HG03135 (cell line): ENCODE results near the gene CHST15.
"Not testable (repeated sequence)": the region's sequence is repeated elsewhere in the genome, so short reads cannot be mapped to it uniquely, and the experiment has no call there.

ENCODE experiments used
- ATAC-seq: cut with Tn5 transposase; IDR thresholded peaks from one replicate; pipeline ENCODE4 v1.9.1; 2021; ENCODE audit warnings: mild to moderate bottlenecking, moderate library complexity; ENCODE audit not compliant: unreplicated experiment

The CHST15 gene

DNA sequence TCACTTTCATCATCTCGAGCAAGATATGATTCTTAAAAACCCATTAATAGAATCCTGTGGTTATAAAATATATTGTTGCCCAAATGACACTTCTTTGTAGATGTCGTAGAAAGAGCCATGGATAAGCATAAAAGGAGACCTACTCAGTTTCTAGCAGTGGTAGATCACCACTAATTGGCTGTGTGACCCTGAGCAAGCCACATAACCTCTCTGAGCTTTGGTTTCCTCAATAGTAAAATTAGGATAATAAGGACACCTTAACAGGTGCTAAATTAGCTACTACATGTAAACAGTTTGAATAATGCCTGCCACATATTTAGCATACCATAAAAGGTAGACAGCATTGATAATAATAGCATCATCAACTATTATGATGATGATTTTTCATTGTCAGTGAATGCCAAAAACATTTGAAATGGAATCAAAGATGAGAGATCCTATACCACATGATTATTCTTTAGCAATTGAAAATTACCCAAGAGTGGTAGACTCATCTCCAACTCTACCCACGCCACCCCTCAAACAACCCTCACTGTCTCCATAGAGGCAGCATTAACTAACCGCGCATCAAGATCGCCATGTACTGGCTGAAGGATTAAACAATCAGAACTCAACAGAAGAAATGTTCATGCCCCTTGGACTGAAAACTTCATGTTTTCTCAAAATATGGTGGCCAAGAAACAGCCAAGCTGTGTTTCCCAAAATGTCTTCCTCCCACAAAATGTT is 45.8 kb downstream of the CHST15 start:
- ATAC-seq, result no peak

DNA sequence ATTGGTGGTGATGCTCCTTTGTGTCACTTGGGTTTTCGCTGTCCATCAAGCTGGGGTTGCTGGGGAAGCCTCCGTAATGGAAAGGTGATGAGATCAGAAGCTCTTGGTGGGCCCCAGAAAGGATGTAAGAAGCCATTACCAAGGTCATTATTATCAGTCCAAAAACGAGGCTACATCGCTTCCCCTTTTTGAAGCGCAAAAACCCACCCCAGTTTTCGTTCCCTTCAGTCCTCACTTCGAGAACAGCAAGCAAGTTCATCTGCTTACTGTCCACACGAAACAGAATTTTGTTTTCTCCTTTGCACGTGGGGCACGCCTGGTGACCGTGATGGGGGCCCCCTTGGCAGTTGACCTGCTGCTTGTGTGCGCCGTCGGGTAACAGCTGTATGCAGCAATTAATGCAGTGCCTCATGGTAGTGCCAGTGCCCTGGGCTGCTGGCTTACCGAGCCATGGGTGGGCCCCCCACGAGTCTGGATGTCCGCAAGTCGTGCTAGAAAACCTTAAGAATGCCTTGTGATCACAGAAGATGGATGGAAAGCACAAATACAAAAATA is 47.5 kb downstream of the CHST15 start:
- no peak for ATAC-seq

DNA sequence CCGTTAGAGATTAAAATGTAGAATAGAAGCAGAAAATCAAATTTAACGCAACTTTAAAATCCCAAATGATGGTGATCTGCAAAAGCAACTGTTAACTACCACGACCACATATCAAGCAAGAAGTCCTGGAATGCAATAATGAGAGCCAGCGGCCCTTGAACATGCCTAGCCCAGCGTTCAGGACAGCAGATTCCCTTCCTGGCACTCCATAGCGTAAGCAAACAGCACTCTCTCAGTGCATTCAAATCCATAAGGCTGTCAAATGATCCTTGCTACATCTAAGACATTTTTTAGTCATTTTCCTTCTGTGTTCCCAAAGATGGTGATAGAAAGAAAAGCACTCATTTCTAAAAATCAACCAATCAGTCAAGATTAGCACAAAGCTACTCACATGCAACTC is 48.1 kb downstream of the CHST15 start:
- ATAC-seq, result no peak

DNA sequence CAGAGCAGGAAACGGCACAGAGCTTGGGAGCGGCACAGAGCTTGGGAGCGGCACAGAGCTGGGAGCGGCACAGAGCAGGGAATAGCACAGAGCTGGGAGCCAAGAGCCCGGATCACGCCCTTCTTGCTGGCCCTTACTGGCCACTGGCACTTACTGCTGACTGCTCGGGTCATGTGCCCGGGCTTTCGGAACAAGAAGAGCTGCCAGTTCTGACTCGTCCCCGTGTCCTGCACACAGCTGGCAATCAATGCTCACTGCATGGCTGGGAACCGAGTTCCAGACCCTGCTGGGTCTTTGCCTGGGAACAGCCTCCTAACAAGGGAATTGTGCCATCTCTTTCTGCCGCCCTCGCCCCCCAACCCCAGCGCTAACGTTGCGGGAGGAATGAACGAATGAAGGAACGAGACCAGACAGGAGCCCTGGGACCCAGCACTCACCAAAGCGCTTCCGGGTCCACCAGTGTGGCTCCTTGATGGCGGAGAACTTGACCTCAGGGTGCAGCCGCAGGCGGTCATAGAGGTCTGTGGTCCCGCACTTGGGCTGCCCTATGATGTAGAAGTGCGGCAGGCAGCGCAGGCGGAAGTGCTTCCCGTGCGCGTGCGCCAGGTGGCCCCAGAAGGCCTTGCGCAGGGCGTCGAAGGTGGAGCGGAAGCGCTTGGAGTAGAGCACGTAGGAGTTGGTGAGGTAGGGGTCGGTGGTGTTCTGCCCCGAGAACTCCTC is 49.1 kb downstream of the CHST15 start:
- no peak for ATAC-seq

DNA sequence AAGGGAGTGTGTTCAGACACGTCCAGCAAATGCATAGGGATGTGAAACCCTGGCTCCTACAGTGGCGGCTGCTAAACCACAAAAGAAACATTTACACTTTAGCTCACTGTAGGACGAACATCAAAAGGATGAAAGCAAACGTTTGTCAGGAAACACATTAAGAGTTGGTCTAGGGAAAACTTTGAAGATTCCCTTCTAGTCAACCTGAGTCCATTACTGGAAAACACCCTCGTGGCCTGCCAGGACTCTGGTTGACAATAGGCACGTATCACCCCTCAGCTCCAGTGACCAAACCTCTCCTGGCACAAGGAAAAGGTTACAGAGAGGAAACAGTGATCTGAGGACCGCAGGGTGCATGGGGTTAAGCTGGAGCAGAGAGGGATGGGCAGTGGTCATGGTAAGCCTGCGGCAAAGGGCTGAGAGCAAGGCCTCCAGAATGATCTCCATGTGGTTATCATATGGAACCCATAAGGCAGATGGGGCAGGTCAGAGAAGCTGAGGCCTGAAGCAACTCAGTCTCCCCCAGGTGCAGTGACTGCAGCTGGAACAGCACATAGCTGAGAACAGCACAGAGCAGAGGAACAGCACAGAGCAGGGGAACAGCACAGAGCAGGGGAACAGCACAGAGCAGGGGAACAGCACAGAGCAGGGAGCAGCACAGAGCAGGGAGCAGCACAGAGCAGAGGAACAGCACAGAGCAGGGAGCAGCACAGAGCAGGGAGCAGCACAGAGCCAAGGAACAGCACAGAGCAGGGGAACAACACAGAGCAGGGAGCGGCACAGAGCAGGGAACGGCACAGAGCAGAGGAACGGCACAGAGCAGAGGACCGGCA is 49.9 kb downstream of the CHST15 start:
- no peak for ATAC-seq

DNA sequence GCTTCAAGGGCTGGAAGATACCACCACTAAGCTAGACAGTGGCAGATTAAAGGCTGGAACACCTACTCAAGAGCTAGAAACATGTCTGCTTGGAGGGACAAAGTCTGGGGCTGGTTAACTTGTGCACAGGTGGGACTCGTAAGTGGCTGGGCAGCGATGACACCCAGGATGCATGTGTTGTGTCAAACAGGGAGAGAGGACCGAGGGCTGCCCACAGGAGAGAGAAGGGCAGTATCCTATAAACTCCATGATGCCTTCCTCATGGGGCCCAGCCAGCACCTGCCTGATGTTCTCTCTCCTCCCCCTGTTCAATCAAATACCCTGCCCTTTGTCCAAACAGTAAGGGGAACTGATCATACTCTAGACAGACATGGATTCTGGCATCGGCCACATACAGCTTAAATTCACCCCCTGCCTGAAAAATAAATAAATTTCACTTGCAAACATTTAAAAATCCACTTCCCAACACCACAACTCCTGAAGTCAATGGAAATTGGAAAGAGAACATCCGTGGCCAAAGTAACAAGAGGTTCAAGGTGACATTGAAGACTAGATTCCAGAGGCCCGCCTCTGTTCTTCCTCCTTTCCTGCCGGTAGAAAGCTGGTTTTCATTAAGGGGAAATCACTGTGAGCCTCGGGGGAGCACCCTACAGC is 50.6 kb downstream of the CHST15 start:
- no peak for ATAC-seq

DNA sequence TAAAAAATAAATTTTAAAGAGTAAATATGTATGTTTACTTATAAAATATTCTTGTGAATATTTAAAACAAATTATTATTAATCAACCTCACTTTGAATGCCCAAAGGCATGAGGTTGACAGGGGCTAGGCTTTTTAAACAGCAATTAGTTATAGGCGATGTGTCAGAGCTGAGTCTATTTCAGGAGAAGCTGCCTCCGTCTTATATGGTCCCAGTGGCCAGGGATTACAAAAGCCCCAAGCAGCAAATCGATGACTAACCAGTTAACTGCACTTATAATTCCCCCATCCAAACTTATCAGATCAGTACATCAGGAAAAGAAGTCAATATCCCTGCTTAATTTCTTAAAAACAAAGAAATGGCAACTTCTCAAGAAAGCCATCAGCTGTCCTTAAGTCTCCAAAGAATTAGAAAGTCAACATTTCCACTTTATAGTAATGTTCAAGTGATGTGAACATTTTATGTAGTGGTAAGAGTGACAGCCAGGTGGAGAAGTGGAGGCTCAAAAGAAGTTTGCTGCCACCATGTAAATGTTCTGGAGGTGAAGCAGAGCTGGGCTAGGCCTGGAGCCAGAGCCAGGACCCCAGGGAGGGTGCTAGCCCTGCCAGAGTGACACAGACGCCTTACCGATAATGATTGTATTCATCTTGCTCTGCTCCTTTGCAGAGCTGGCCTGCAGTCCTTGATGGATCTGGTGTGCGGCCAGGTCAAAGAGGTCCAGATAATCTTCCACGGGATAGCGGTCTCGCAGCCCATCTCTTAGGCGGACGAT is 51.5 kb downstream of the CHST15 start:
- ATAC-seq, result no peak

DNA sequence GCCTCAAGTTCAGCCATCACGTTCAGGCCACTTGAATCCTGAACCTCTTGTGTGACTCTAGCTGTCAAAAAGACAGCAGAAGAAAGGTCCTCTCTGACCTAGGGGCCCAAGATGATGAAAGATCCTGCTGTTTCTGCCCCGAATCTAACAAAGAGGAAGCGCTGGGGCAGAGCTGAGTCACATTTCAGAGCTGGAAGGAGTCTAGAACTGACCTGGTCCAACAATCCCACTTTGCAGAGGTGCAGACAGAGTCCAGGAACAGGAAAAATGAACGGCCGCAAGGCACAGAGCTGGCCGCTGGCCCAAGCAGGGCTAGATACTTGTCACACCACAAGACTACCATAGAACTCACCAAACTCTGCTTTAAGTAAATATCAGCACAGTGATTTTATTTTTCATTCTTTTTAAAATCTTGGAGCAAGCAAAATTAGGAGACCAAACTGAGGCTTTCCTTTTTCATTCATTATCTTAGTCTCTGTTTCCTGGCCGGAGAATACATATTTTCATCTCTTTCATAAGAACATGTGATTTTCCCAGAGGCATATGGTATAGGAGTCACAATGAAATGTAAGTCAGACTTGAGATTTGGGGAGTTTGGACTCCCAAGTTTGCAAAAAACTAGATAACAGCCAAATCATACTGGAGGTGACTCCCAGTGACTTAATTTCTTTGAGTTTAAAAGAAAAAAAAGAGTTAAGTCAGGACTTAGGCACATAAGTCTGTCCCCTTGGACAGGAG is 52.8 kb downstream of the CHST15 start:
- no peak for ATAC-seq

DNA sequence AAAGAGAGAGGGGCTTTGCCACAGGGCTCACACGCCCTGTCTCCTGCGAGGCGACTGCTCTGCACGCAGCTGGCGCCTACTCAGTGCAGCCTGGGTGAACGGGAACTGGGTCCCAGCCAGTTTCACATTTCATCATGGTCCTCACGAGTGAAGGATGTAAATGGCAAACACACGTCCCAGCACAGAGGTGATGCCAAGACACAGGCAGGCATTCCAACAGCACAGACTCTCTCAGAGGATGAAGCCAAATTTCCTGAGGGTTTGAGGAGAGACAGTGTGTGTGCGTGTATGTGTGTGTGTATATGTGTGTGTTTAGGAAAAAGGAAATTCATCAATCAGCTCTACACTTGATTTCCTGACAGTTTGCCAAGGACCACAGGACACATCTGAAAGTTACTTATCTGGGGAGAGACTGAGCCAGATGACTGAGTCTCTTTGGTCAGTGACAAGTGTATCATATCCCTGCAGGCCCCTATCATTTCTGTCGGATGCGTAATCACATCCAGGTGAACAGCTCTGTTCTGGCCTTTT is 53.9 kb downstream of the CHST15 start:
- no peak for ATAC-seq

DNA sequence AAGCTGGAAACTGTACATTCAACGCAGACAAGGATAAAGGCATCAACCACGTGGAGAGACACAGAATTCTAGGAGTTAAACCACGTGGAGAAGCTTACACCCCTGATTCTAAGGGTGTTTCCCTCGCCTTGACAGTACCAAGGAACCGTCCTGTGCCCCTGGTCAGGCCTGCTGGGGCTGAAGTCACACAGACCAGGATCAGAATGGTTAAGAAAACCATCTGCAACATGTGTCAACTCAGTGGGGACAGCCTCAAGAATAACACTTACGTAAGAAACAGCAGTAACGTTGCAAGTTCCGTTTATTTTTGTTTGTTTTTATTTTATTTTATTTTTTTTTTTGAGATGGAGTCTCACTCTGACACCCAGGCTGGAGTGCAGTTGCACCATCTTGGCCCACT is 55.6 kb downstream of the CHST15 start:
- no peak for ATAC-seq

DNA sequence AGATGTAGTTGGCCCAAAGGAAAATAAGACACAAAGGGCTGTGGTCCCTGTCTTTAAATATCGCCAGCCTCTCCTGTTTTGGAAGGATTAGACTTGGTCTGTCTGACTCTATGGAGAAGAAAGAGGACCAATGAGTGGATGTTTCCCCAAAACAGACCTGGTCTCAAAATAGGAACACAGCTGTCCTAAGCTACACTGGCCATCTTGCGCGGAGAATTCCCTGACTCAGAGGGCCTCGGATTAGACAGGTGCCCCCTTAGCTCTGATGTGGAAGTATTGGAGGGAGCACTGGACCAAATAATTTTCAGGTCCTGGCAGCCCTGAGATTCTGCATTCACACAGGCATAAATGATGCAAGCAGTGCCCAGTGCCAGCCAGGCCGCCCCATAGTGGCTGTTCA is 56.1 kb downstream of the CHST15 start:
- ATAC-seq, result no peak

DNA sequence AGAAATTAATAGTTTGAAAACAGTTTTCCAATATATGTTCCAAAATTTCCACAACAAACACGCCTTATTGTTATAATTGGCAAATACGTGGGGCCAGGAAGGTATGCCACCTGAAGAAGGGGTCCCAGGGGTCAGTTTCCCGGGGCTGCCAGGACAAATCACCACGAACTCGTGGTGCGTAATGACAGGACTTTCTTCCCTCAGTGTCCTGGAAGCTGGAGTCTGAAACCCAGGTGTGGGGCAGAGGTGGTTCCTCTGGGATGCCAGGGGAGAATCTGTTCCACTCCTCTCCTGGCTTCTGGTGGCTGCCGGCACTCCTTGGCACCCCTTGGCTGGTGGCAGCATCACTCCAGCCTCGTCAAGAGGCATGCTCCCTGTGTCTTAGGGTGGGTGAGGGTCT is 56.7 kb downstream of the CHST15 start:
- no peak for ATAC-seq

DNA sequence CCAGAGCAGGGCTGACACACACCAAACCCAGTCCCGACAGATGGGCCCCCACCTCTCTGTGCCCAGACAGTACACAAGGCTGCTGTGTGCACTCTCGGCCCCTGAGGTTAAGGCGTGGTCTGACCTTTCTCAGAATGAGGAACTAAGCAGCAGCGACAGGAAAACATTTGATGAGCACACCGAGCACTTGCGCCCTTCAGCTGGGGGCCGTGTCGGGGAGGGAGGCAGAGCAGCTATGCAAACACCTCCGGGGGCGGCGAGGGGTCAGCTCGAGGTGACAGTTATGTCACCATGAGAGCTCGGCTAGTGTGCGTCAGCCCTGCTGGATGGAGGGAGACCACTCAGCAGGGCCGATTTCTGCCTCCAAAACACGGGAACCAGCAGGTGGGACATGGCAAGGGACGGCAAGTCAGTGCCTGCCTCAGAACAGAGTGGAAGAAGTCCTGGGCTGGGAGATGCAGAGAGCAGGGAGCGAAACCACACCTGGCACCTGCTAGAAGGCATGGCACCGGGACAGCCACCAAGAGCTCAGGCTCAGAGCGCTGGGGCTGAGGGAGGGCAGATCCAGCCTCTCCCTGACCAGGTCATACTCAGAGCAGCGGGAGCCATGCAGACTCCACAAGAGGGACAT is 57.4 kb downstream of the CHST15 start:
- ATAC-seq, result peak; percentile 98

DNA sequence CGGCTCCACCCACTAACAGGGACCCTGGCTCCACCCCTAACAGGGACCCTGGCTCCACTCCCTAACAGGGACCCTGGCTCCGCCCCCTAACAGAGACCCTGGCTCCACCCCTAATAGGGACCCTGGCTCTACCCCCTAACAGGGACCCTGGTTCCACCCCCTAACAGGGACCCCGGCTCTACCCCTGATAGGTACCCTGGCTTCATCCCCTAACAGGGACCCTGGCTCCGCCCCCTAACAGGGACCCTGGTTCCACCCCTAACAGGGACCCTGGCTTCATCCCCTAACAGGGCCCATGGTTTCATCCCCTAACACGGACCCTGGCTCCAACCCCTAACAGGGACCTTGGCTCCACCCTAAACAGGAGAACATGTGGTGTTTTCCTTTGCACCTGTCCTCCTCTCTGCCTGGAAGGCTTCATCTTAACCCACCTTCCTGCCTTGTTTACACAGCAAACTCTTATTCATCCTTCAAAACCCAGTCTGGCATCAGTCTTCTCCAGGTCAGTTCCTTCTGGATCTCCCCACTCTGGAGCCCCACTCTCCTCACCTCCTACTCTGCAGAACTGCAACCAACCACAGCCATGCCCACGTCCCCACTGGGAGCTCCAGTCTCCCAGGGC is 58.0 kb downstream of the CHST15 start:
- no peak for ATAC-seq

DNA sequence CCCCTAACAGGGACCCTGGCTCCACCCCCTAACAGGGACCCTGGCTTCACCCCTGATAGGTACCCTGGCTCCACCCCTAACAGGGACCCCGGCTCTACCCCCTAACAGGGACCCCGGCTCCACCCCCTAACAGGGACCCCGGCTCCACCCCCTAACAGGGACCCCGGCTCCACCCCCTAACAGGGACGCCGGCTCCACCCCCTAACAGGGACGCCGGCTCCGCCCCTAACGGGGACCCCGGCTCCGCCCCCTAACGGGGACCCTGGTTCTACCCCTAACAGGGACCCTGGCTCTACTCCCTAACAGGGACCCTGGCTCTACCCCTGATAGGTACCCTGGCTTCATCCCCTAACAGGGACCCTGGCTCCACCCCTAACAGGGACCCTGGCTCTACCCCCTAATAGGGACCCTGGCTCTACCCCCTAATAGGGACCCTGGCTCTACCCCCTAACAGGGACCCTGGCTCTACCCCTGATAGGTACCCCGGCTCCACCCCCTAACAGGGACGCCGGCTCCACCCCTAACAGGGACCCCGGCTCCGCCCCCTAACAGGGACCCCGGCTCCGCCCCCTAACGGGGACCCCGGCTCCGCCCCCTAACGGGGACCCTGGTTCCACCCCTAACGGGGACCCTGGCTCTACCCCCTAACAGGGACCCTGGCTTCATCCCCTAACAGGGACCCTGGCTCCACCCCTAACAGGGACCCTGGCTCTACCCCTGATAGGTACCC is 58.7 kb downstream of the CHST15 start:
- not testable (repeated sequence) for ATAC-seq

DNA sequence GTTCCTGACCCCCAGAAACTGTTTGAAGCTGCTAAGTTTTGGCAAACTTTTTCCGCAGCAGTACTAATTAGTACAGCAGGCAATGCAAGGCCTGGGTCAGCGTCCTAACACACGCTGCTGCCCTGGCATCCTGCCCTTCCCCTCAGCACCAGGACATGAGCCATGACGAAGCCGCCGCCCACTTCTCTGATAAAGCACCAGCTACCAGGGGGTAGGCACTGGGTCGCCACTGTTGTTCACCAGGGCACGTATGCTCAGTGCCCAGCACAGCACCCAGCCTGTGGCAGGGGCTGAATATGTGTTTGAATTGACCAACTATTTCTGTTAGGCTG is 59.5 kb downstream of the CHST15 start:
- ATAC-seq, result no peak

DNA sequence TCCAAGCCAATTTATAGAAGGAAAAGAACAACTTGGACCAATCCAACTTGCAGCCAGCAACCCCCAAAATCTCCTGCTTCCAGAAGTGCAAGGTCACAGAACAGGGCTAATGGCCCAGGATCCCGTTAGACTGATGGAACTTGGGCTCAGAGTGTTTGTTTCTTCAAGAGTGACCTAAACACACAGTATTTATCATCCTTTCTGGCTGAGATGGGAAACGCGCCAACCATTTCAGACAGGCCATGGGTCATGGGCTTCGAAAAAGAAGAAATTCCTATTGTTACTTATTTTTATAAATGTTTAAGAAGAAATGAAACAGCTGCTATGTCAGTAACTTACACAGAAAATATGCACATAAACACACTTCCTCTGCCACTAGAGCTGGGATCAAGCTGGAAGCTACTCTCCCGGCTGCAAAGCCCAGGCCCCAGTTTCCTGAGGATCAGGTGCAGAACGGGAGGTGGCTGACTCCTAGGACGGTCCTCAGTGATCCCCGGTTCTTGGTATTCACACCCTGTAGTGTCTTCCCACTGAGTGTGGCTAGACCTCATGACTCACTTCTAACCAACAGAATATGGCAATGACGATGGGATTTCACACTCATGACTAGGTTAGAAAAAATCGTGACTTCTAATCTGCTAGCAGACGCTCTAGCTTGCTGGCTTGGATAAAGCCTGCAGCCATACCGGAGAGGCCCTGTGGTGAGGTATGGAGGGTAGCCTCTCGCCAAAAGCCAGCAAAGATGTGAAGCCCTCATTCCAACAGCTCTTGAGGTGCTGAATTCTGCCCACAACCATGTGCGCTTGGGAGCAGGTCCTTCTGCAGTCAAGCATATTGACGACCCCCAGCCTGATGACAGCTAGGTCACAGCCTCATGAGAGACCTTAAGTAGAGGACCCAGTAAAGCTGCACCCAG is 60.2 kb downstream of the CHST15 start:
- ATAC-seq, result no peak
